AG09319 (cell line): ENCODE results near the gene C16orf78.

Source experiments
- DNase-seq: peaks from one replicate; pipeline ENCODE4 v3.0.0-alpha.2; 2010; ENCODE audit warnings: low read depth; ENCODE audit errors: extremely low read depth
- TF ChIP-seq, protein P1 (sequence below): IDR thresholded peaks from 2 replicates; pipeline ENCODE4 v1.5.1; 2011; ENCODE audit warnings: low read depth, mild to moderate bottlenecking, inconsistent platforms, low read length, moderate library complexity

C16orf78 gene

DNA sequence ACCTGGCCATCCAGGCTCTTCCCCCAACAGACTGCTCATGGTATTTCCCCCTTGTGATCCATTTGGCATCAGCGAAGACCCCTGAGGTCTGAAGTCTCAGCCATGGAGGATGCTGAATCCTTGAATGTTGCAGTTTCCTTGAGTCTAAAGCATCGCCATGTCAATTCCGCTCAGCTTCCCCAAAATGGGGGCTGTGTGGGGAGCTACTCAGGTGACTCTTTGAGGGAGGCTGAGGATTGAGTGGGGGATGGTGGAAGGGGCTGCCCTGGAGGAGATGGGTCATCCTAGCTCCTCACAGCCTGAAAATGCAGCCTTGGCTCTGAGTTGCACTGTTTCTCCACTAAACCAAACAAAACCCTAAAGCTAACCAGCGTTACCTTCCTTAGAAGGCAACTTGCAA is 2.6 kb downstream of the C16orf78 start:
- DNase-seq: no peak
- TF ChIP-seq, protein P1, sequence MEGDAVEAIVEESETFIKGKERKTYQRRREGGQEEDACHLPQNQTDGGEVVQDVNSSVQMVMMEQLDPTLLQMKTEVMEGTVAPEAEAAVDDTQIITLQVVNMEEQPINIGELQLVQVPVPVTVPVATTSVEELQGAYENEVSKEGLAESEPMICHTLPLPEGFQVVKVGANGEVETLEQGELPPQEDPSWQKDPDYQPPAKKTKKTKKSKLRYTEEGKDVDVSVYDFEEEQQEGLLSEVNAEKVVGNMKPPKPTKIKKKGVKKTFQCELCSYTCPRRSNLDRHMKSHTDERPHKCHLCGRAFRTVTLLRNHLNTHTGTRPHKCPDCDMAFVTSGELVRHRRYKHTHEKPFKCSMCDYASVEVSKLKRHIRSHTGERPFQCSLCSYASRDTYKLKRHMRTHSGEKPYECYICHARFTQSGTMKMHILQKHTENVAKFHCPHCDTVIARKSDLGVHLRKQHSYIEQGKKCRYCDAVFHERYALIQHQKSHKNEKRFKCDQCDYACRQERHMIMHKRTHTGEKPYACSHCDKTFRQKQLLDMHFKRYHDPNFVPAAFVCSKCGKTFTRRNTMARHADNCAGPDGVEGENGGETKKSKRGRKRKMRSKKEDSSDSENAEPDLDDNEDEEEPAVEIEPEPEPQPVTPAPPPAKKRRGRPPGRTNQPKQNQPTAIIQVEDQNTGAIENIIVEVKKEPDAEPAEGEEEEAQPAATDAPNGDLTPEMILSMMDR: no peak

GRCh38 chr16:49377196-49377755 is 3.7 kb downstream of the C16orf78 start:
- TF ChIP-seq, protein P1: no peak
- no peak for DNase-seq

DNA sequence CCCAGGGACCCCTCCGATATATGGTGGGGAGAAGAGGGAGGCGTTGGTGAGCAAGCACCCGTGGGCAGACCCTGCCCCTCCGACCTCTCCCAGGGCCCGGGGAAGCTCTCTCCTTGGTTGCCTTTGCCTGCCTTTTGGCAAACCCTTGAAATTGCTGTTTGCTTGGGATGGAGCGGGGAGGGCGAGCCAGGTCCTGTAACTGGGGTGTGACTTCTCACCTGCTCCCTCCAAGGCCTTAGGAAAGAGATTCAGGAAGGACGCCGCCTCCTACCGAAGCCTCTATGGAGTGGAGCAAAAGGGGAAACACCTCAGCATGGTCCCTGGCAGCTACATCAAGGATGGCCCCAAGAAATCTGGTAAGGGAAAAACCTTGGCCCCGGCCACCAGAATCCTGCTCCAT is 4.6 kb downstream of the C16orf78 start:
- DNase-seq: no peak
- TF ChIP-seq, protein P1: no peak

GRCh38 chr16:49378816-49379215 is 5.2 kb downstream of the C16orf78 start:
- TF ChIP-seq, protein P1: no peak

GRCh38 chr16:49382916-49383315 is 9.3 kb downstream of the C16orf78 start:
- TF ChIP-seq, protein P1: no peak
- no peak for DNase-seq

More at GRCh38 chr16:49378816-49379215, 5.2 kb downstream of the C16orf78 start:
- DNase-seq: no peak

DNA sequence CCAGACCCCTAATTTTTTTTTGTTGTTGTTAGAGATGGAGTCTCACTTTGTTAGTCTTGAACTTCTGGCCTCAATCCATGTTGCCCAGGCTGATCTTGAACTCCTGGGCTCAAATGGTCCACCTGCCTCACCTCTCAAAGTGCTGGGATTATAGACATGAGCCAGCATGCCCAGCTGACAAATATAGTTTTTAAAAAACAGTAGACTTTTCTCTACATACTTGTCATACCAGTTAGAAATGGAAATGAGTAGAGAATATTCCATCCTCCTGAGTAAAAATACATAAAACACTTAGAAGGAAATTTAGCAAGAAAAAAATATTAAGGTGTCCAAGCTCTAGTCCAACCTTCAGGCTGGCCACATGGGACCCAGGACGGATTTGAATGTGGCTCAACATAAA is 21.4 kb downstream of the C16orf78 start:
- no peak for DNase-seq
- TF ChIP-seq, protein P1: no peak

- TF ChIP-seq, protein P1: no peak
- DNase-seq: no peak
Observed at GRCh38 chr16:49396206-49396720, 22.7 kb downstream of the C16orf78 start.
